ENCODE results near the gene NR1I3. TPM values are rescaled to one million over a fixed set of nuclear protein-coding genes. Genes with fewer than 3 reads are reported as not detected.
"Not testable (repeated sequence)": the region's sequence is repeated elsewhere in the genome, so short reads cannot be mapped to it uniquely, and the experiment has no call there.

The NR1I3 gene
- polyA plus RNA-seq, 1 of the 3 experiments (the other 2 are of a cell fraction) = not detected

- no peak overlapping the region for H3K4me3 ChIP-seq (ENCODE audit: low read depth in 2 of 2, low read length in 1 of 2)
- H3K4me1 ChIP-seq (ENCODE audit: control insufficient read depth in 1 of 2, insufficient read depth in 2 of 2, low read depth in 1 of 2, low read length in 1 of 2) = peaks cover 8 to 21% of the 10 kb centered on the region in 2 experiments; a peak in 3 of 4 replicates
- CTCF ChIA-PET = interaction anchor here (1.0 to 6.2 kb wide), 18 partner anchors 8 to 165 kb away, joined by 3 to 78 read pairs (median 12); partner anchors contain the start of genes ADAMTS4, B4GALT3, FCER1G and NDUFS2
- H3F3A ChIP-seq (replicated peaks; ENCODE audit: insufficient read depth) = peaks cover 14% of the 10 kb centered on the region
- no peak overlapping the region; the same call in 1 of the 2 replicates for H3K4me2 ChIP-seq
- H3K79me2 ChIP-seq (ENCODE audit: insufficient read depth) = no peaks in the 10 kb centered on the region
- H3K36me3 ChIP-seq (replicated peaks in 1 of 2; ENCODE audit: control insufficient read depth in 1 of 2, insufficient read depth in 2 of 2, low read length in 1 of 2) = peaks cover 0 to 19% of the 10 kb centered on the region in 2 experiments
- H4K20me1 ChIP-seq (ENCODE audit: insufficient read depth) = no peaks in the 10 kb centered on the region
- TF ChIP-seq MXI1 (IDR thresholded peaks at IDR 0.05; ENCODE audit: low read depth, low read length) = no peak
- no peak for TF ChIP-seq MAX (IDR thresholded peaks at IDR 0.05; ENCODE audit: low read depth)
- TF ChIP-seq SIN3A (IDR thresholded peaks at IDR 0.05; ENCODE audit: borderline replicate concordance, low read depth, low read length) = no peak
- no peak for TF ChIP-seq NRF1 (IDR thresholded peaks at IDR 0.05; ENCODE audit: low read depth, low read length)
- TF ChIP-seq IRF3 (IDR thresholded peaks at IDR 0.05; ENCODE audit: low read depth, low read length) = no peak
- no peak for TF ChIP-seq SMC3 (IDR thresholded peaks at IDR 0.05; ENCODE audit: low read depth, low read length)
- TF ChIP-seq EP300 (IDR thresholded peaks at IDR 0.05; ENCODE audit: borderline replicate concordance in 1 of 2, low read depth in 1 of 2, low read length in 1 of 2) = no peak
- TF ChIP-seq FOXJ3 (CRISPR knock-in tag; IDR thresholded peaks at IDR 0.05) = no peak
- TF ChIP-seq RAD21 (IDR thresholded peaks at IDR 0.05; ENCODE audit: low read length) = no peak
- TF ChIP-seq POLR2AphosphoS5 (IDR thresholded peaks at IDR 0.05; ENCODE audit: low read depth, low read length) = no peak
- TF ChIP-seq REST (IDR thresholded peaks at IDR 0.05; ENCODE audit: low read depth, low read length) = no peak
- TF ChIP-seq RXRA (IDR thresholded peaks at IDR 0.05; ENCODE audit: borderline replicate concordance, low read depth) = no peak
- no peak for TF ChIP-seq GATA2 (CRISPR knock-in tag; IDR thresholded peaks at IDR 0.05)
- no peak for TF ChIP-seq FOXM1 (IDR thresholded peaks at IDR 0.05; ENCODE audit: low read depth)
- no peak for TF ChIP-seq YY1 (IDR thresholded peaks at IDR 0.05; ENCODE audit: low read depth)
- no peak for TF ChIP-seq USF2 (IDR thresholded peaks at IDR 0.05; ENCODE audit: borderline replicate concordance, low read depth, low read length)
- no peak for TF ChIP-seq ZBTB33 (IDR thresholded peaks at IDR 0.05; ENCODE audit: borderline replicate concordance, low read depth)
- no peak for TF ChIP-seq TAF1 (IDR thresholded peaks at IDR 0.05; ENCODE audit: borderline replicate concordance, low read depth, low read length)
- TF ChIP-seq EZH2phosphoT487 (IDR thresholded peaks at IDR 0.05; ENCODE audit: borderline replicate concordance, low read depth) = no peak
- TF ChIP-seq FOSL2 (IDR thresholded peaks at IDR 0.05; ENCODE audit: borderline replicate concordance, low read depth) = no peak
- no peak for DNase-seq
- POLR2A ChIA-PET = interaction anchor here (0.6 to 2.2 kb wide), 6 partner anchors 23 to 165 kb away, joined by 3 to 19 read pairs (median 4); partner anchors contain the start of genes ADAMTS4 and NDUFS2
- H3K27ac ChIP-seq (ENCODE audit: low read depth in 2 of 2, low read length in 1 of 2) = peak overlapping the region in 1 of 2 experiments; percentile 67; a peak in 3 of 4 replicates
- no peaks in the 10 kb centered on the region for H3K27me3 ChIP-seq (ENCODE audit: insufficient read depth)
- H3K9ac ChIP-seq = no peak overlapping the region
- WGBS (ENCODE audit: low lambda C conversion rate) = 89% methylated on average over 7 of the region's 7 CpGs
- H2AFZ ChIP-seq (ENCODE audit: low read depth) = peak overlapping the region; percentile 69
- H3K9me2 ChIP-seq = no peaks in the 10 kb centered on the region
- no peaks in the 10 kb centered on the region for H3K9me3 ChIP-seq
These were observed 12.8 kb downstream of the NR1I3 start for GRCh38 chr1:161225178-161225533.

GRCh38 chr1:161224695-161225087, 13.3 kb downstream of the NR1I3 start:
- peaks cover 8 to 21% of the 10 kb centered on the region in 2 experiments; a peak in 3 of 4 replicates for H3K4me1 ChIP-seq (ENCODE audit: control insufficient read depth in 1 of 2, insufficient read depth in 2 of 2, low read depth in 1 of 2, low read length in 1 of 2)
- H3K27ac ChIP-seq (ENCODE audit: low read depth in 2 of 2, low read length in 1 of 2); H3K79me2 ChIP-seq (ENCODE audit: insufficient read depth); H3K9me2 ChIP-seq; H3K9me3 ChIP-seq; DNase-seq; H3K27me3 ChIP-seq (ENCODE audit: insufficient read depth); POLR2A ChIA-PET; H4K20me1 ChIP-seq (ENCODE audit: insufficient read depth); H3K4me2 ChIP-seq; H3K9ac ChIP-seq; H2AFZ ChIP-seq (ENCODE audit: low read depth); H3K4me3 ChIP-seq (ENCODE audit: low read depth in 2 of 2, low read length in 1 of 2): not testable (repeated sequence)
- H3F3A ChIP-seq (replicated peaks; ENCODE audit: insufficient read depth) = peaks cover 14% of the 10 kb centered on the region
- 93% methylated on average over 9 of the region's 13 CpGs for WGBS (ENCODE audit: low lambda C conversion rate)
- CTCF ChIA-PET = interaction anchor here (1.0 to 6.2 kb wide), 10 partner anchors 8 to 158 kb away, joined by 3 to 78 read pairs (median 8); partner anchors contain the start of genes B4GALT3, FCER1G, NDUFS2 and SDHC
- H3K36me3 ChIP-seq (replicated peaks in 1 of 2; ENCODE audit: control insufficient read depth in 1 of 2, insufficient read depth in 2 of 2, low read length in 1 of 2) = peaks cover 0 to 15% of the 10 kb centered on the region in 2 experiments
